NB4 (cell line): ENCODE data around the gene JDP2.

Source experiments
- CTCF ChIP-seq: IDR thresholded peaks from one replicate; pipeline ENCODE4 v1.5.1; 2012; ENCODE audit warnings: low read depth, low read length
- MYC ChIP-seq: IDR thresholded peaks from 2 replicates; pipeline ENCODE4 v1.6.1; 2011; ENCODE audit warnings: low read depth, low read length
- POLR2A ChIP-seq: IDR thresholded peaks from 2 replicates; pipeline ENCODE4 v1.6.1; 2011; ENCODE audit warnings: mild to moderate bottlenecking; ENCODE audit not compliant: insufficient read length; ENCODE audit errors: extremely low read depth
- TF ChIP-seq, protein P1 (sequence below): IDR thresholded peaks from 2 replicates; pipeline ENCODE4 v1.6.1; 2011; ENCODE audit warnings: low read depth, low read length

GRCh38 chr14:75424496-75424895 is 3.3 kb upstream of the JDP2 start:
- no peak for TF ChIP-seq POLR2A
- no peak for TF ChIP-seq CTCF
- no peak for TF ChIP-seq MYC
- TF ChIP-seq, protein P1, sequence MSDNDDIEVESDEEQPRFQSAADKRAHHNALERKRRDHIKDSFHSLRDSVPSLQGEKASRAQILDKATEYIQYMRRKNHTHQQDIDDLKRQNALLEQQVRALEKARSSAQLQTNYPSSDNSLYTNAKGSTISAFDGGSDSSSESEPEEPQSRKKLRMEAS = no peak
